ENCODE data around the gene GRIK5. TPM values are rescaled to one million over a fixed set of nuclear protein-coding genes. Genes with fewer than 3 reads are reported as not detected.

GRIK5 gene
- total RNA-seq, 1 experiment from 2014 or later = 43.1 TPM

DNA sequence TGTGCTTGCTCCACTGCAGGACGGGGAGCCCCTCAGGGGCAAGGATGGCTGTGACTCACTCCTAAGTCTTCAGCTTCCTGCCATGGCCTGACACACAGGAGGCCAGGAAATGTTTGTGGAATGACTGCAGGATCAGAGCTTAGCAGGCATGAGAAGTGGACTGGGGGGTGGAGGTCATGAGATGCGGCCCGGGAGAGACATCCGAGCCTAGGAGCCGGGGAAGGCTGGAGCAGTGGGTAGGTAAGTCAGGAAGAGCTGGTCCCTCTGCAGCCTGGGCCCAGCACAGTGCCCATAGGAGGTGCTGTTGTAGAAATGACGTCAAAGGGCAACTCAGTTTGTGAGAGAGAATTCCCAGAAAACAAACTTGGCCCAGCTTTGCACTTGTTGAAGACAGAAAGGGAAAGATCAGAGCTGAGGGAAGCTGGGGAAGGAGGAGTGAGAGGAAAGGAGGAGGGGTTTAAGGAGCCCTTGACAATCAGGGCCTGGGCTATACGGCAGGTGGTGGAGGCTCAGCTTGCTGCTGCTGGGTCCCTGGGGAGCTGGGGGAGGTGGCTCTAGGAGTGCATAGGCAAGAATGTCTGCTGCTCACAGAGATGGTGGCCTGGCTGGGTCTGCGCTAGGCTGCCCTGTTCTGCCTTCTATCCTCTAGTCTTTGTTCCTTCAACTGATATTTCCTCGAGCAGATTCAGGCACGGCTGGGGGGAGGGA lies 43.8 kb upstream of the GRIK5 start:
- Histone ChIP-seq H4K8ac (replicated peaks; ENCODE audit: insufficient read length, low read depth, low read length) (no peak overlapping the region), H2BK120ac (ENCODE audit: low read depth, low read length, poor library complexity, severe bottlenecking) (no peak overlapping the region), H3K4me1 (ENCODE audit: insufficient read depth, low read length) (peaks cover 7% of the 10 kb centered on the region; the same call in 1 of the 2 replicates), H3K4me2 (ENCODE audit: insufficient read depth, insufficient read length, low read length) (no peak overlapping the region), H3T11ph (ENCODE audit: low read length) (no peak overlapping the region), H3K9ac (ENCODE audit: extremely low read depth, insufficient read length, low read length) (no peak overlapping the region), H2AK5ac (ENCODE audit: insufficient read length, low read length) (no peak overlapping the region), H2BK12ac (ENCODE audit: insufficient read length, low read depth, low read length) (no peak overlapping the region), H2AFZ (ENCODE audit: low read length) (no peak overlapping the region), H3K14ac (ENCODE audit: insufficient read depth, low read length) (no peak overlapping the region), H2BK20ac (ENCODE audit: low read depth, low read length, poor library complexity, severe bottlenecking) (no peak overlapping the region), H2BK5ac (ENCODE audit: insufficient read length, low read length) (no peak overlapping the region), H3K4ac (ENCODE audit: low read depth, low read length) (no peak overlapping the region), H4K91ac (ENCODE audit: insufficient read length, low read depth, low read length) (no peak overlapping the region), H3K23ac (ENCODE audit: insufficient read length, low read depth, low read length) (no peak overlapping the region), H3K23me2 (ENCODE audit: insufficient read length, low read depth, low read length, poor library complexity, severe bottlenecking) (no peaks in the 10 kb centered on the region), H3K79me1 (ENCODE audit: insufficient read depth, low read depth, low read length, poor library complexity, severe bottlenecking) (no peaks in the 10 kb centered on the region), H3K9me3 (ENCODE audit: control insufficient read depth, low read depth, low read length) (no peaks in the 10 kb centered on the region), H4K20me1 (ENCODE audit: control insufficient read depth, insufficient read depth, insufficient read length) (no peaks in the 10 kb centered on the region), H2BK15ac (ENCODE audit: low read depth, low read length) (no peak overlapping the region), H3K27ac (ENCODE audit: insufficient read length, low read depth, low read length) (no peak overlapping the region), H3K18ac (ENCODE audit: insufficient read length, low read depth, low read length) (no peak overlapping the region), H3K79me2 (ENCODE audit: insufficient read depth, low read length) (no peaks in the 10 kb centered on the region), H3K27me3 (ENCODE audit: insufficient read depth, low read length) (no peaks in the 10 kb centered on the region), H3K56ac (ENCODE audit: insufficient read length, low read depth, low read length) (no peak overlapping the region), H4K5ac (ENCODE audit: insufficient read length, low read depth, low read length) (no peak overlapping the region)
- H3K4me1 Mint-ChIP-seq = peaks cover 25 to 26% of the 10 kb centered on the region in 2 experiments
- H3K4me3 Mint-ChIP-seq = 0 out of 5 replicates have a peak overlapping the region, but pooled peaks of 1 of the 2 experiments have one; percentile 1
- H3K27me3 Mint-ChIP-seq (ENCODE audit: low read depth) = peaks cover 3% of the 10 kb centered on the region
- H3K27ac Mint-ChIP-seq = peak overlapping the region in 1 of 3 experiments; percentile 24; a peak in 1 of 7 replicates
- H3K9me3 Mint-ChIP-seq = no peaks in the 10 kb centered on the region
- DNase-seq = peak; percentile 80
- TF ChIP-seq, protein P1, sequence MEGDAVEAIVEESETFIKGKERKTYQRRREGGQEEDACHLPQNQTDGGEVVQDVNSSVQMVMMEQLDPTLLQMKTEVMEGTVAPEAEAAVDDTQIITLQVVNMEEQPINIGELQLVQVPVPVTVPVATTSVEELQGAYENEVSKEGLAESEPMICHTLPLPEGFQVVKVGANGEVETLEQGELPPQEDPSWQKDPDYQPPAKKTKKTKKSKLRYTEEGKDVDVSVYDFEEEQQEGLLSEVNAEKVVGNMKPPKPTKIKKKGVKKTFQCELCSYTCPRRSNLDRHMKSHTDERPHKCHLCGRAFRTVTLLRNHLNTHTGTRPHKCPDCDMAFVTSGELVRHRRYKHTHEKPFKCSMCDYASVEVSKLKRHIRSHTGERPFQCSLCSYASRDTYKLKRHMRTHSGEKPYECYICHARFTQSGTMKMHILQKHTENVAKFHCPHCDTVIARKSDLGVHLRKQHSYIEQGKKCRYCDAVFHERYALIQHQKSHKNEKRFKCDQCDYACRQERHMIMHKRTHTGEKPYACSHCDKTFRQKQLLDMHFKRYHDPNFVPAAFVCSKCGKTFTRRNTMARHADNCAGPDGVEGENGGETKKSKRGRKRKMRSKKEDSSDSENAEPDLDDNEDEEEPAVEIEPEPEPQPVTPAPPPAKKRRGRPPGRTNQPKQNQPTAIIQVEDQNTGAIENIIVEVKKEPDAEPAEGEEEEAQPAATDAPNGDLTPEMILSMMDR (conservative IDR thresholded peaks at IDR 0.05) = peak; percentile 47; the same call in 2 of the 3 replicates
- WGBS (ENCODE audit: extremely low coverage, insufficient read length, low lambda C conversion rate) = no CpG with 5 or more reads among the region's 10 CpGs
- no peaks in the 10 kb centered on the region for H3K36me3 Mint-ChIP-seq (ENCODE audit: insufficient read depth in 1 of 3, low read depth in 3 of 3)

All from H9 (cell line).